GM12878 (cell line): ENCODE results near the gene KRTAP29-1. TPM values are rescaled to one million over a fixed set of nuclear protein-coding genes. Genes with fewer than 3 reads are reported as not detected.

Experiments
- BACH1 ChIP-seq: fragments of 450-650 bp; IDR thresholded peaks from 2 replicates; pipeline ENCODE4 v1.6.1; 2017; ENCODE audit warnings: mild to moderate bottlenecking, borderline replicate concordance
- BCL3 ChIP-seq: IDR thresholded peaks from 2 replicates; pipeline ENCODE4 v1.6.1; 2011; ENCODE audit warnings: borderline replicate concordance, low read depth, mild to moderate bottlenecking, moderate library complexity, low read length; ENCODE audit not compliant: insufficient read depth, poor library complexity, severe bottlenecking
- CBX3 ChIP-seq: fragments of 200-600 bp; sonication (generic); IDR thresholded peaks from 2 replicates; pipeline ENCODE4 v1.6.1; 2016; ENCODE audit warnings: low read depth, borderline replicate concordance
- CBX5 ChIP-seq: sonication (generic); IDR thresholded peaks from 2 replicates; pipeline ENCODE4 v1.6.1; 2016; ENCODE audit warnings: low read depth, moderate library complexity, mild to moderate bottlenecking, inconsistent platforms
- ESRRA ChIP-seq: IDR thresholded peaks from 2 replicates; pipeline ENCODE4 v1.6.1; 2012; ENCODE audit warnings: mild to moderate bottlenecking, low read length, improper control_type of control experiment
- HDGF ChIP-seq: fragments of 450-650 bp; IDR thresholded peaks from 2 replicates; pipeline ENCODE4 v1.6.1; 2016; ENCODE audit warnings: antibody characterized with exemption
- KAT2A ChIP-seq: conservative IDR thresholded peaks from 2 replicates; pipeline ENCODE4 v1.6.1; 2011; ENCODE audit warnings: low read depth, low read length; ENCODE audit not compliant: control insufficient read depth
- MTA2 ChIP-seq: fragments of 450-650 bp; IDR thresholded peaks from 2 replicates; pipeline ENCODE4 v1.6.1; 2016; ENCODE audit warnings: low read depth, mild to moderate bottlenecking, moderate library complexity
- MXI1 ChIP-seq: fragments of 150-350 bp; IDR thresholded peaks from 2 replicates; pipeline ENCODE4 v1.6.1; 2011; ENCODE audit warnings: low read depth, mild to moderate bottlenecking, inconsistent platforms, low read length, improper control_type of control experiment
- MYB ChIP-seq: fragments of 150-350 bp; IDR thresholded peaks from 2 replicates; pipeline ENCODE4 v1.6.1; 2014; ENCODE audit warnings: mild to moderate bottlenecking, low read depth, low read length, borderline replicate concordance
- MYC ChIP-seq: IDR thresholded peaks from 2 replicates; pipeline ENCODE4 v1.6.1; 2011; ENCODE audit warnings: mild to moderate bottlenecking, low read length, moderate library complexity, inconsistent platforms; ENCODE audit not compliant: insufficient read depth, insufficient replicate concordance, insufficient read length, severe bottlenecking
- PAX8 ChIP-seq: fragments of 450-650 bp; IDR thresholded peaks from 2 replicates; pipeline ENCODE4 v1.6.1; 2017; ENCODE audit warnings: mild to moderate bottlenecking, moderate library complexity
- PML ChIP-seq: IDR thresholded peaks from 2 replicates; pipeline ENCODE4 v1.6.1; 2012; ENCODE audit warnings: low read length, inconsistent platforms
- REST ChIP-seq: IDR thresholded peaks from 2 replicates; pipeline ENCODE4 v1.6.1; 2012; ENCODE audit warnings: mild to moderate bottlenecking, low read depth, low read length
- SIX5 ChIP-seq: IDR thresholded peaks from 2 replicates; pipeline ENCODE4 v1.6.1; 2011; ENCODE audit warnings: mild to moderate bottlenecking, low read depth, low read length, moderate library complexity; ENCODE audit not compliant: severe bottlenecking
- SREBF2 ChIP-seq: IDR thresholded peaks from 2 replicates; pipeline ENCODE4 v1.6.1; 2012; ENCODE audit warnings: mild to moderate bottlenecking, low read length
- YBX1 ChIP-seq: fragments of 450-650 bp; IDR thresholded peaks from 2 replicates; pipeline ENCODE4 v1.6.1; 2016; ENCODE audit warnings: antibody characterized with exemption
- ZBTB40 ChIP-seq: fragments of 450-650 bp; IDR thresholded peaks from 2 replicates; pipeline ENCODE4 v1.6.1; 2016; ENCODE audit warnings: mild to moderate bottlenecking, moderate library complexity, borderline replicate concordance
- ZSCAN29 ChIP-seq: fragments of 450-650 bp; IDR thresholded peaks from 2 replicates; pipeline ENCODE4 v1.6.1; 2017; ENCODE audit warnings: mild to moderate bottlenecking, moderate library complexity
- polyA plus RNA-seq, 11 experiments: library from polyadenylated mRNA; depleted of rRNA in 4 of 11; unstranded in 6 of 11; stranded (reverse) in 5 of 11; fragments of >200 nt; fragmentation: Nextera tagmentation in 4 of 11; fragmentation: Illumina TruSeq in 1 of 11; extraction: Ambion mirVana in 4 of 11; extraction: Trizol in 1 of 11; gene quantifications; 1 replicate in 1 of 11; 2 replicates in 10 of 11; pipeline versions ENCODE4 v1.2.1 to v1.2.3, GENCODE V29; 2011 to 2016; ENCODE audit warnings: inconsistent platforms in 2 of 11, missing spikeins in 2 of 11, low read depth in 1 of 11
- total RNA-seq, 4 experiments: library from RNA; depleted of rRNA in 3 of 4; stranded (reverse); fragments of >200 nt in 3 of 4; fragmentation: Illumina TruSeq in 1 of 4; extraction: Trizol in 1 of 4; gene quantifications; 2 replicates each; pipeline versions ENCODE4 v1.2.1 to v1.2.3, GENCODE V29; 2013 to 2021
- TF ChIP-seq, protein P1 (sequence below): fragments of 450-650 bp; IDR thresholded peaks from 2 replicates; pipeline ENCODE4 v1.6.1; 2017; ENCODE audit warnings: mild to moderate bottlenecking, low read depth, inconsistent platforms; ENCODE audit not compliant: poor library complexity, severe bottlenecking

The KRTAP29-1 gene
- total and polyA plus RNA-seq, 10 of the 15 experiments (the other 5 are each of a cell fraction or from before 2014, with no cell fraction given), result 1.9 TPM; not detected in 9

- TF ChIP-seq ZBTB40 (no peak), MTA2 (peak; percentile 44; the same call in 1 of the 2 replicates), MXI1 (no peak), SIX5 (no peak), REST (no peak), MYB (no peak), YBX1 (no peak), CBX3 (no peak), PML (no peak), SREBF2 (no peak), KAT2A (no peak), CBX5 (no peak), ZSCAN29 (no peak), MYC (no peak), BACH1 (no peak), BCL3 (no peak), PAX8 (no peak), ESRRA (no peak), HDGF (no peak)
- TF ChIP-seq, protein P1, sequence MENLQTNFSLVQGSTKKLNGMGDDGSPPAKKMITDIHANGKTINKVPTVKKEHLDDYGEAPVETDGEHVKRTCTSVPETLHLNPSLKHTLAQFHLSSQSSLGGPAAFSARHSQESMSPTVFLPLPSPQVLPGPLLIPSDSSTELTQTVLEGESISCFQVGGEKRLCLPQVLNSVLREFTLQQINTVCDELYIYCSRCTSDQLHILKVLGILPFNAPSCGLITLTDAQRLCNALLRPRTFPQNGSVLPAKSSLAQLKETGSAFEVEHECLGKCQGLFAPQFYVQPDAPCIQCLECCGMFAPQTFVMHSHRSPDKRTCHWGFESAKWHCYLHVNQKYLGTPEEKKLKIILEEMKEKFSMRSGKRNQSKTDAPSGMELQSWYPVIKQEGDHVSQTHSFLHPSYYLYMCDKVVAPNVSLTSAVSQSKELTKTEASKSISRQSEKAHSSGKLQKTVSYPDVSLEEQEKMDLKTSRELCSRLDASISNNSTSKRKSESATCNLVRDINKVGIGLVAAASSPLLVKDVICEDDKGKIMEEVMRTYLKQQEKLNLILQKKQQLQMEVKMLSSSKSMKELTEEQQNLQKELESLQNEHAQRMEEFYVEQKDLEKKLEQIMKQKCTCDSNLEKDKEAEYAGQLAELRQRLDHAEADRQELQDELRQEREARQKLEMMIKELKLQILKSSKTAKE, result no peak
Observed at GRCh38 chr17:41338961-41339485, 36.4 kb upstream of the KRTAP29-1 start (continued).
